ENCODE data around the gene SLC16A2.

SLC16A2 gene

DNA sequence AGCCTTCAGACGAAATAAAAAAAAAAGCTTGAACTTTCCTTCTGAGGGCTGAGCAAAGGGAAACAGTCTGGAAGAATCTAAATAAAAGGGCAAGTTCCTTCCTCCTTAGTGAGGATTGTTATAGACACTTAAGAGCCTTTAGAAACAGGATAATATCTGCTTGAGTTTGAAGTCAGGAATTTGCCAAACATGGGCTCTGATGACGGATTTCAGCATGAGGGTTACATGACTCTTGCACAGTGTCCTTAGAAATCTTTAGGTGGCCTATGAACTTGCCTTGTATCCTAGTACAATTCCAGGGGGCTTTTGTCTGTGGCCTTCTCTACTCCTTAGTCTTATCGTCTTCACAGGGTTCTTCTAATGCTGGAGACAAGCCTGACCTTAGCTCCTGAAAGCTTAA lies 99.0 kb downstream of the SLC16A2 start:
- no peak for DNase-seq (ENCODE audit: low spot score)
- Histone ChIP-seq H3K23ac (ENCODE audit: low read depth, low read length, poor library complexity) (no peak overlapping the region), H4K91ac (ENCODE audit: low read depth, low read length, poor library complexity) (no peak overlapping the region), H3K18ac (ENCODE audit: low read length) (no peak overlapping the region), H3K36me3 (replicated peaks in 1 of 2; ENCODE audit: control insufficient read depth in 2 of 2, insufficient read depth in 2 of 2, low read length in 2 of 2) (peaks cover 0 to 5% of the 10 kb centered on the region in 2 donors), H2BK15ac (ENCODE audit: low read length) (no peak overlapping the region), H2BK12ac (ENCODE audit: low read length) (no peak overlapping the region), H3K9ac (ENCODE audit: low read depth, low read length, poor library complexity) (no peak overlapping the region), H4K8ac (ENCODE audit: low read depth, low read length) (no peak overlapping the region), H3K27me3 (ENCODE audit: control insufficient read depth in 3 of 3, insufficient read depth in 3 of 3, low read depth in 1 of 3, low read length in 3 of 3) (no peaks in the 10 kb centered on the region), H3K79me1 (ENCODE audit: low read depth, low read length) (no peaks in the 10 kb centered on the region), H2BK5ac (ENCODE audit: low read length) (no peak overlapping the region), H2AFZ (ENCODE audit: low read length) (no peak overlapping the region), H3K4ac (ENCODE audit: low read length) (no peak overlapping the region), H3K4me2 (ENCODE audit: insufficient read depth, low read length, poor library complexity, severe bottlenecking) (no peak overlapping the region), H2BK120ac (ENCODE audit: low read depth, low read length) (no peak overlapping the region), H3K9me3 (replicated peaks in 1 of 2; ENCODE audit: control insufficient read depth in 2 of 2, insufficient read depth in 1 of 2, low read depth in 1 of 2, low read length in 2 of 2) (no peaks in the 10 kb centered on the region), H3K4me3 (ENCODE audit: low read length in 2 of 2) (no peak overlapping the region), H3K14ac (ENCODE audit: low read length) (no peak overlapping the region), H3K4me1 (ENCODE audit: control insufficient read depth in 2 of 2, insufficient read depth in 1 of 2, low read depth in 1 of 2, low read length in 2 of 2) (no peaks in the 10 kb centered on the region), H3K27ac (replicated peaks; ENCODE audit: low read length) (no peak overlapping the region), H2AK5ac (ENCODE audit: low read depth, low read length) (no peak overlapping the region)
- WGBS, 2 donors (ENCODE audit: extremely low coverage in 2 of 2, insufficient read length in 2 of 2, insufficient replicate concordance in 1 of 2) = no CpG with 5 or more reads among the region's 3 CpGs

DNA sequence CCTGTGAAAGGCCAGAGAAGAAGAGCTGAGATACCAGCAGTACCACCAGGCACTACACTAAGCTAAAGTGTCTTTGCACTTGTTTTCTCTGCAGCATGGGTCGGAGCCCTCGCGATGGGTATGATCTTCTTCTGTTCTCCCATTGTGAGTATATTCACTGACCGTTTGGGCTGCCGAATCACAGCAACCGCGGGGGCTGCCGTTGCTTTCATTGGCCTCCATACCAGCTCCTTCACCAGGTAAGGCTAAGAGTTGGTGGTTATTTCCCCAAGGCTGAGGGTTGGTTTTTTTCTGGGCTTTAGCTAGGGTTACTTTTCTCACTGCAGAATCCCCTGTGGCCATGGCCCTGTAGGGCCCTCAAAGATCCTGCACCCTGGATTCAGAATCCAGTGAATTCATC lies 99.6 kb downstream of the SLC16A2 start:
- no peak overlapping the region for H3K9ac ChIP-seq (ENCODE audit: low read depth, low read length, poor library complexity)
- no peak overlapping the region for H3K4me3 ChIP-seq (ENCODE audit: low read length in 2 of 2)

DNA sequence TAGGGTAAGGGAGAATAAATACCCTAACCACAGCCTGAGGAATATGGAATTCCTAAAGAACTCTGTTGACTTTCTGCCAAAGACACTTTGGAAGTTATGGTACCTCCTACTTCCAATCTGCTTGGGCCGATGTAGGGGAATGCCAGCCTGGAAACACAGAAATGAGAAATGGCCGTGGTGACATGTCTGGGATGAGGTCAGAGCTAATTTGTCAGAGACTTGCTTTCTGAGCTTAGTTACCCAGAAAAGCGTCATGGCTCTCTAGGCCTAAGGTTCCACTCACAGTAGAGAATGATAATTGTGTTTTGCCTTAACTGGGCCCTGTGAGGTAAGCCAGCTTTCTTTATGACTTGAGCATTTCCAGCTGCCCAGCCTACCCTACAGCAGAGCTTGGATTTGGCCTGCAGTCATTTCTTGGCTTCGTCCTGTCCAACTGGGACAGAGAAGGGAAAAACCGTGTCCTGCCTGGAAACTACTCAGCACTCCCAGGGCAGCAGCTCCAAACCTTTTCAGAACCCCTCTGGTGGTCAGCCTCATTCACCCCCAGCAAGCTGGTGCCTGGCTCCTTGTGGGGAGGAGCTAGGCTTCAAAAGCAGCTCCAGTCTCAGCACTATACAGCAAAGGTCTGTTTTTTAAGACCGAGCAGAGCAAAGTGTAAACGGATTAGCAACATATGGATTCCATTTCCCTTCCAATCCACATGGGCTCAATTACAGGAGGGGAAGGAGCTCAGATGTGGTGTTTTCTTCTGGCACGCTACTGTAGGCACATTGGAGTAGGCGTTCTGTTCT lies 100.9 kb downstream of the SLC16A2 start:
- Histone ChIP-seq H3K14ac (ENCODE audit: low read length) (no peak overlapping the region), H3K9me3 (replicated peaks in 1 of 2; ENCODE audit: control insufficient read depth in 2 of 2, insufficient read depth in 1 of 2, low read depth in 1 of 2, low read length in 2 of 2) (no peaks in the 10 kb centered on the region)

More for the DNA sequence above, 99.6 kb downstream of the SLC16A2 start:
- DNase-seq (ENCODE audit: low spot score) = no peak
- Histone ChIP-seq H3K23ac (ENCODE audit: low read depth, low read length, poor library complexity) (no peak overlapping the region), H3K4ac (ENCODE audit: low read length) (no peak overlapping the region), H2AK5ac (ENCODE audit: low read depth, low read length) (no peak overlapping the region), H3K9me3 (replicated peaks in 1 of 2; ENCODE audit: control insufficient read depth in 2 of 2, insufficient read depth in 1 of 2, low read depth in 1 of 2, low read length in 2 of 2) (no peaks in the 10 kb centered on the region), H3K4me2 (ENCODE audit: insufficient read depth, low read length, poor library complexity, severe bottlenecking) (no peak overlapping the region), H2AFZ (ENCODE audit: low read length) (no peak overlapping the region), H3K36me3 (replicated peaks in 1 of 2; ENCODE audit: control insufficient read depth in 2 of 2, insufficient read depth in 2 of 2, low read length in 2 of 2) (peaks cover 0 to 5% of the 10 kb centered on the region in 2 donors), H3K27ac (replicated peaks; ENCODE audit: low read length) (no peak overlapping the region), H4K8ac (ENCODE audit: low read depth, low read length) (no peak overlapping the region), H3K14ac (ENCODE audit: low read length) (no peak overlapping the region), H3K27me3 (ENCODE audit: control insufficient read depth in 3 of 3, insufficient read depth in 3 of 3, low read depth in 1 of 3, low read length in 3 of 3) (no peaks in the 10 kb centered on the region), H4K91ac (ENCODE audit: low read depth, low read length, poor library complexity) (no peak overlapping the region), H3K18ac (ENCODE audit: low read length) (no peak overlapping the region), H3K79me1 (ENCODE audit: low read depth, low read length) (no peaks in the 10 kb centered on the region), H2BK120ac (ENCODE audit: low read depth, low read length) (no peak overlapping the region), H2BK15ac (ENCODE audit: low read length) (no peak overlapping the region), H2BK12ac (ENCODE audit: low read length) (no peak overlapping the region), H3K4me1 (ENCODE audit: control insufficient read depth in 2 of 2, insufficient read depth in 1 of 2, low read depth in 1 of 2, low read length in 2 of 2) (no peaks in the 10 kb centered on the region), H2BK5ac (ENCODE audit: low read length) (no peak overlapping the region)
- no CpG with 5 or more reads among the region's 8 CpGs for WGBS, 2 donors (ENCODE audit: extremely low coverage in 2 of 2, insufficient read length in 2 of 2, insufficient replicate concordance in 1 of 2)

GRCh38 chrX:74523224-74523623 lies 101.9 kb downstream of the SLC16A2 start:
- no peak overlapping the region for H2BK15ac ChIP-seq (ENCODE audit: low read length)
- H2BK12ac ChIP-seq (ENCODE audit: low read length) = no peak overlapping the region
- no peak overlapping the region for H3K14ac ChIP-seq (ENCODE audit: low read length)
- no peak overlapping the region for H3K4me2 ChIP-seq (ENCODE audit: insufficient read depth, low read length, poor library complexity, severe bottlenecking)
- no peak overlapping the region for H2BK5ac ChIP-seq (ENCODE audit: low read length)
- H3K9me3 ChIP-seq (replicated peaks in 1 of 2; ENCODE audit: control insufficient read depth in 2 of 2, insufficient read depth in 1 of 2, low read depth in 1 of 2, low read length in 2 of 2) = no peaks in the 10 kb centered on the region
- no peak overlapping the region for H3K18ac ChIP-seq (ENCODE audit: low read length)
- no peak overlapping the region for H2BK120ac ChIP-seq (ENCODE audit: low read depth, low read length)
- H4K8ac ChIP-seq (ENCODE audit: low read depth, low read length) = no peak overlapping the region
- H3K9ac ChIP-seq (ENCODE audit: low read depth, low read length, poor library complexity) = no peak overlapping the region
- H3K23ac ChIP-seq (ENCODE audit: low read depth, low read length, poor library complexity) = no peak overlapping the region
- H3K79me1 ChIP-seq (ENCODE audit: low read depth, low read length) = no peaks in the 10 kb centered on the region
- no peak overlapping the region for H3K4me3 ChIP-seq (ENCODE audit: low read length in 2 of 2)
- H3K4ac ChIP-seq (ENCODE audit: low read length) = no peak overlapping the region
- H2AFZ ChIP-seq (ENCODE audit: low read length) = no peak overlapping the region
- H3K36me3 ChIP-seq (replicated peaks in 1 of 2; ENCODE audit: control insufficient read depth in 2 of 2, insufficient read depth in 2 of 2, low read length in 2 of 2) = peaks cover 0 to 5% of the 10 kb centered on the region in 2 donors
- no peak overlapping the region for H2AK5ac ChIP-seq (ENCODE audit: low read depth, low read length)
- WGBS, 2 donors (ENCODE audit: extremely low coverage in 2 of 2, insufficient read length in 2 of 2, insufficient replicate concordance in 1 of 2) = no CpG with 5 or more reads among the region's 1 CpG
- H3K27me3 ChIP-seq (ENCODE audit: control insufficient read depth in 3 of 3, insufficient read depth in 3 of 3, low read depth in 1 of 3, low read length in 3 of 3) = no peaks in the 10 kb centered on the region
- H3K4me1 ChIP-seq (ENCODE audit: control insufficient read depth in 2 of 2, insufficient read depth in 1 of 2, low read depth in 1 of 2, low read length in 2 of 2) = no peaks in the 10 kb centered on the region
- DNase-seq (ENCODE audit: low spot score) = no peak
- H3K27ac ChIP-seq (replicated peaks; ENCODE audit: low read length) = no peak overlapping the region
- H4K91ac ChIP-seq (ENCODE audit: low read depth, low read length, poor library complexity) = no peak overlapping the region

More for the DNA sequence above, 100.9 kb downstream of the SLC16A2 start:
- Histone ChIP-seq H3K4me2 (ENCODE audit: insufficient read depth, low read length, poor library complexity, severe bottlenecking) (no peak overlapping the region), H3K4ac (ENCODE audit: low read length) (no peak overlapping the region), H3K4me1 (ENCODE audit: control insufficient read depth in 2 of 2, insufficient read depth in 1 of 2, low read depth in 1 of 2, low read length in 2 of 2) (no peaks in the 10 kb centered on the region), H2AFZ (ENCODE audit: low read length) (no peak overlapping the region), H2BK120ac (ENCODE audit: low read depth, low read length) (no peak overlapping the region), H4K8ac (ENCODE audit: low read depth, low read length) (no peak overlapping the region), H3K4me3 (ENCODE audit: low read length in 2 of 2) (no peak overlapping the region), H3K27me3 (ENCODE audit: control insufficient read depth in 3 of 3, insufficient read depth in 3 of 3, low read depth in 1 of 3, low read length in 3 of 3) (no peaks in the 10 kb centered on the region), H3K36me3 (replicated peaks in 1 of 2; ENCODE audit: control insufficient read depth in 2 of 2, insufficient read depth in 2 of 2, low read length in 2 of 2) (peaks cover 0 to 5% of the 10 kb centered on the region in 2 donors), H2BK12ac (ENCODE audit: low read length) (no peak overlapping the region), H2BK15ac (ENCODE audit: low read length) (no peak overlapping the region), H2AK5ac (ENCODE audit: low read depth, low read length) (no peak overlapping the region), H3K27ac (replicated peaks; ENCODE audit: low read length) (no peak overlapping the region), H3K9ac (ENCODE audit: low read depth, low read length, poor library complexity) (no peak overlapping the region), H3K18ac (ENCODE audit: low read length) (no peak overlapping the region), H3K79me1 (ENCODE audit: low read depth, low read length) (no peaks in the 10 kb centered on the region), H3K23ac (ENCODE audit: low read depth, low read length, poor library complexity) (no peak overlapping the region), H2BK5ac (ENCODE audit: low read length) (no peak overlapping the region), H4K91ac (ENCODE audit: low read depth, low read length, poor library complexity) (no peak overlapping the region)
- DNase-seq (ENCODE audit: low spot score) = no peak
- WGBS, 2 donors (ENCODE audit: extremely low coverage in 2 of 2, insufficient read length in 2 of 2, insufficient replicate concordance in 1 of 2) = no CpG with 5 or more reads among the region's 9 CpGs

All from neuronal stem cell (in vitro differentiated cells).